PC-9 (cell line): ENCODE measurements around the gene PLXNA1. TPM values are rescaled to one million over a fixed set of nuclear protein-coding genes. Genes with fewer than 3 reads are reported as not detected.

ENCODE experiments used
- BruUV-seq: library from RNA; stranded (reverse); fragments of 400-500 nt; replicated peaks from 2 replicates; lab custom pipeline; 2021; lab: Mats Ljungman, UMichigan
- CTCF ChIA-PET: fragments of 300-600 bp; sonication (Branson Sonifier 250); formaldehyde crosslinking; loops from one replicate; lab custom pipeline; 2022; ENCODE audit warnings: antibody characterized with exemption; lab: Charles Lee
- POLR2A ChIA-PET: fragments of 300-600 bp; sonication (Branson Sonifier 250); formaldehyde crosslinking; loops from one replicate; lab custom pipeline; 2022; ENCODE audit warnings: antibody characterized with exemption; ENCODE audit not compliant: unreplicated experiment; lab: Charles Lee
- DNase-seq, 2 experiments: peaks; one replicate each; pipeline versions ENCODE4 v3.0.0 to v3.0.0-alpha.2; 2015 to 2022; ENCODE audit warnings: mixed read lengths in 1 of 2
- H2AFZ ChIP-seq: fragments of 200-600 bp; sonication (generic); 2 replicates; pipeline ENCODE4 v1.8.1; 2017; ENCODE audit warnings: antibody characterized with exemption
- H3F3A ChIP-seq: fragments of 200-600 bp; sonication (generic); 2 replicates; pipeline ENCODE4 v1.8.1; 2017; ENCODE audit warnings: antibody characterized with exemption, mild to moderate bottlenecking, low read depth; ENCODE audit not compliant: insufficient read depth
- H3K27ac ChIP-seq: fragments of 200-600 bp; sonication (generic); 2 replicates; pipeline ENCODE4 v1.6.1; 2016; ENCODE audit warnings: mixed run types
- H3K27me3 ChIP-seq: fragments of 200-600 bp; sonication (generic); 2 replicates; pipeline ENCODE4 v1.6.1; 2016; ENCODE audit warnings: low read depth, mixed run types; ENCODE audit not compliant: insufficient read depth
- H3K36me3 ChIP-seq: fragments of 200-600 bp; sonication (generic); 2 replicates; pipeline ENCODE4 v1.6.1; 2016; ENCODE audit warnings: low read depth, mixed run types
- H3K4me1 ChIP-seq: fragments of 200-600 bp; sonication (generic); replicated peaks from 2 replicates; pipeline ENCODE4 v1.6.1; 2016; ENCODE audit warnings: mixed run types; ENCODE audit not compliant: insufficient read depth
- H3K4me2 ChIP-seq: fragments of 200-600 bp; sonication (generic); 2 replicates; pipeline ENCODE4 v1.6.1; 2017; ENCODE audit warnings: mixed run types
- H3K4me3 ChIP-seq: fragments of 200-600 bp; sonication (generic); 2 replicates; pipeline ENCODE4 v1.6.1; 2016; ENCODE audit warnings: mixed run types
- H3K79me2 ChIP-seq: fragments of 200-600 bp; sonication (generic); 2 replicates; pipeline ENCODE4 v1.6.1; 2017; ENCODE audit warnings: low read depth, mixed run types
- H3K9me2 ChIP-seq: fragments of 200-600 bp; sonication (generic); 2 replicates; pipeline ENCODE4 v1.8.1; 2017; ENCODE audit warnings: mild to moderate bottlenecking; ENCODE audit not compliant: insufficient read depth
- H3K9me3 ChIP-seq: fragments of 200-600 bp; sonication (generic); 2 replicates; pipeline ENCODE4 v1.8.1; 2016; ENCODE audit warnings: low read depth; ENCODE audit not compliant: insufficient read depth
- H4K20me1 ChIP-seq: fragments of 200-600 bp; sonication (generic); 2 replicates; pipeline ENCODE4 v1.8.1; 2017; ENCODE audit not compliant: insufficient read depth
- CTCF ChIP-seq: fragments of 200-600 bp; sonication (generic); conservative IDR thresholded peaks from 2 replicates; pipeline ENCODE4 v1.6.1; 2017; ENCODE audit warnings: mixed run types, antibody characterized with exemption, mild to moderate bottlenecking, moderate library complexity
- EZH2 ChIP-seq: fragments of 200-600 bp; sonication (generic); IDR thresholded peaks from 2 replicates; pipeline ENCODE4 v1.8.0; 2017; ENCODE audit warnings: antibody characterized with exemption, low read depth
- intact Hi-C: fragments of 100-400 bp; cut with micrococcal nuclease; formaldehyde crosslinking; loops from one replicate; pipeline ENCODE4 v1.10.0; 2022; ENCODE audit not compliant: unreplicated experiment
- total RNA-seq: library from RNA; stranded (reverse); gene quantifications from 2 replicates; pipeline ENCODE4 v1.2.3, GENCODE V29; 2021

Gene PLXNA1
- total RNA-seq, 1 experiment from 2014 or later, result 88.2 TPM

- Histone ChIP-seq H3K4me2 (no peak overlapping the region), H3K4me3 (no peak overlapping the region), H3F3A (no peaks in the 10 kb centered on the region), H3K27ac (no peak overlapping the region), H4K20me1 (no peaks in the 10 kb centered on the region), H3K36me3 (no peaks in the 10 kb centered on the region), H3K27me3 (no peaks in the 10 kb centered on the region), H3K9me2 (no peaks in the 10 kb centered on the region), H3K4me1 (0 out of 2 replicates have a peak, but pooled peaks cover 1% of the 10 kb centered on the region), H3K79me2 (no peaks in the 10 kb centered on the region), H2AFZ (no peak overlapping the region), H3K9me3 (no peaks in the 10 kb centered on the region)
- CTCF ChIA-PET, result no interaction called here
- POLR2A ChIA-PET, result no interaction called here
- no peak for TF ChIP-seq CTCF
- TF ChIP-seq EZH2, result no peak
- BruUV-seq, result no TSS peak
- DNase-seq, result no peak
- intact Hi-C loops, result no loop called here
Observed at GRCh38 chr3:126973814-126974213, 9.1 kb upstream of the PLXNA1 start.

- peaks cover 6% of the 10 kb centered on the region for H3F3A ChIP-seq
- DNase-seq, result no peak
- no peaks in the 10 kb centered on the region for H3K79me2 ChIP-seq
- no peaks in the 10 kb centered on the region for H3K9me2 ChIP-seq
- TF ChIP-seq EZH2 (no peak), CTCF (no peak)
- no peak overlapping the region for H3K4me2 ChIP-seq
- ChIA-PET POLR2A (no interaction called here), CTCF (no interaction called here)
- no peak overlapping the region for H3K27ac ChIP-seq
- no peaks in the 10 kb centered on the region for H4K20me1 ChIP-seq
- no peaks in the 10 kb centered on the region for H3K9me3 ChIP-seq
- H3K4me1 ChIP-seq, result peaks cover 9% of the 10 kb centered on the region
- intact Hi-C loops, result no loop called here
- no peak overlapping the region for H2AFZ ChIP-seq
- no TSS peak for BruUV-seq
- no peaks in the 10 kb centered on the region for H3K36me3 ChIP-seq
- H3K4me3 ChIP-seq, result no peak overlapping the region
- H3K27me3 ChIP-seq, result no peaks in the 10 kb centered on the region
Observed at GRCh38 chr3:126974756-126975155, 8.2 kb upstream of the PLXNA1 start.

GRCh38 chr3:126976906-126977305, 6.0 kb upstream of the PLXNA1 start:
- BruUV-seq, result no TSS peak
- ChIA-PET POLR2A (no interaction called here), CTCF (no interaction called here)
- H3K27me3 ChIP-seq, result no peaks in the 10 kb centered on the region
- peaks cover 17% of the 10 kb centered on the region for H3K4me1 ChIP-seq
- H2AFZ ChIP-seq, result no peak overlapping the region
- no peaks in the 10 kb centered on the region for H3K36me3 ChIP-seq
- H3K79me2 ChIP-seq, result no peaks in the 10 kb centered on the region
- no peaks in the 10 kb centered on the region for H3K9me2 ChIP-seq
- no peak for TF ChIP-seq EZH2
- TF ChIP-seq CTCF, result no peak
- no peak overlapping the region for H3K27ac ChIP-seq
- peaks cover 8% of the 10 kb centered on the region for H3F3A ChIP-seq
- no peak overlapping the region for H3K4me2 ChIP-seq
- H4K20me1 ChIP-seq, result no peaks in the 10 kb centered on the region
- DNase-seq, result no peak
- no peak overlapping the region for H3K4me3 ChIP-seq
- intact Hi-C loops, result no loop called here
- H3K9me3 ChIP-seq, result no peaks in the 10 kb centered on the region
